ENCODE data around the gene SMAGP.
A peak's percentile ranks its signal among the peaks of the same experiment; 100 is the strongest.
"Not testable (repeated sequence)": the region's sequence is repeated elsewhere in the genome, so short reads cannot be mapped to it uniquely, and the experiment has no call there.

The SMAGP gene

GRCh38 chr12:51295651-51296050 is 25.4 kb upstream of the SMAGP start:
- no peak for DNase-seq (ENCODE audit: extremely low spot score)
- no peak for TF ChIP-seq CTCF (IDR thresholded peaks at IDR 0.05; ENCODE audit: control extremely low read depth, extremely low read depth, low read depth, missing control alignments)
- CTCF ChIA-PET = interaction anchor here (2.8 kb wide), 1 partner anchor 46 kb away, joined by 10 read pairs; no protein-coding TSS in a partner anchor
- POLR2A ChIA-PET = no interaction called here

- POLR2A ChIA-PET; DNase-seq (ENCODE audit: extremely low spot score): not testable (repeated sequence)
- CTCF ChIA-PET = interaction anchor here (1.0 to 2.8 kb wide), 2 partner anchors 8 to 47 kb away, joined by 3 to 10 read pairs; no protein-coding TSS in a partner anchor
Observed at GRCh38 chr12:51294097-51294496, 23.9 kb upstream of the SMAGP start.

- POLR2A ChIA-PET = no interaction called here
- no peak for TF ChIP-seq CTCF (IDR thresholded peaks at IDR 0.05; ENCODE audit: control extremely low read depth, extremely low read depth, low read depth, missing control alignments)
- CTCF ChIA-PET = interaction anchor here (1.0 to 2.8 kb wide), 3 partner anchors 7 to 48 kb away, joined by 3 to 10 read pairs (median 4); no protein-coding TSS in a partner anchor
Observed at GRCh38 chr12:51293696-51294095, 23.5 kb upstream of the SMAGP start.

GRCh38 chr12:51291603-51292513 is 21.6 kb upstream of the SMAGP start:
- CTCF ChIA-PET = interaction anchor here (1.2 to 1.8 kb wide), 3 partner anchors 9 to 63 kb away, joined by 3 to 4 read pairs (median 4); partner anchors contain the start of gene SMAGP
- POLR2A ChIA-PET; DNase-seq (ENCODE audit: extremely low spot score): not testable (repeated sequence)
- peak; percentile 37 for TF ChIP-seq CTCF (IDR thresholded peaks at IDR 0.05; ENCODE audit: control extremely low read depth, extremely low read depth, low read depth, missing control alignments)

More at GRCh38 chr12:51293696-51294095, 23.5 kb upstream of the SMAGP start:
- DNase-seq (ENCODE audit: extremely low spot score) = no peak

- no peak for TF ChIP-seq CTCF (IDR thresholded peaks at IDR 0.05; ENCODE audit: control extremely low read depth, extremely low read depth, low read depth, missing control alignments)
- DNase-seq (ENCODE audit: extremely low spot score) = no peak
- CTCF ChIA-PET = interaction anchor here (1.1 to 1.2 kb wide), 2 partner anchors 11 to 56 kb away, joined by 4 to 5 read pairs; no protein-coding TSS in a partner anchor
- POLR2A ChIA-PET = no interaction called here
Observed at GRCh38 chr12:51285843-51286242, 15.6 kb upstream of the SMAGP start.

GRCh38 chr12:51281202-51281924 is 11.1 kb upstream of the SMAGP start:
- POLR2A ChIA-PET = no interaction called here
- no peak for TF ChIP-seq CTCF (IDR thresholded peaks at IDR 0.05; ENCODE audit: control extremely low read depth, extremely low read depth, low read depth, missing control alignments)
- CTCF ChIA-PET = interaction anchor here (1.1 to 1.2 kb wide), 2 partner anchors 11 to 60 kb away, joined by 3 to 4 read pairs; partner anchors contain the start of gene SMAGP
- no peak for DNase-seq (ENCODE audit: extremely low spot score)
